ENCODE measurements around the gene CYSLTR1.
"Not testable (repeated sequence)": the region's sequence is repeated elsewhere in the genome, so short reads cannot be mapped to it uniquely, and the experiment has no call there.

CYSLTR1 gene, protein sequence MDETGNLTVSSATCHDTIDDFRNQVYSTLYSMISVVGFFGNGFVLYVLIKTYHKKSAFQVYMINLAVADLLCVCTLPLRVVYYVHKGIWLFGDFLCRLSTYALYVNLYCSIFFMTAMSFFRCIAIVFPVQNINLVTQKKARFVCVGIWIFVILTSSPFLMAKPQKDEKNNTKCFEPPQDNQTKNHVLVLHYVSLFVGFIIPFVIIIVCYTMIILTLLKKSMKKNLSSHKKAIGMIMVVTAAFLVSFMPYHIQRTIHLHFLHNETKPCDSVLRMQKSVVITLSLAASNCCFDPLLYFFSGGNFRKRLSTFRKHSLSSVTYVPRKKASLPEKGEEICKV

DNA sequence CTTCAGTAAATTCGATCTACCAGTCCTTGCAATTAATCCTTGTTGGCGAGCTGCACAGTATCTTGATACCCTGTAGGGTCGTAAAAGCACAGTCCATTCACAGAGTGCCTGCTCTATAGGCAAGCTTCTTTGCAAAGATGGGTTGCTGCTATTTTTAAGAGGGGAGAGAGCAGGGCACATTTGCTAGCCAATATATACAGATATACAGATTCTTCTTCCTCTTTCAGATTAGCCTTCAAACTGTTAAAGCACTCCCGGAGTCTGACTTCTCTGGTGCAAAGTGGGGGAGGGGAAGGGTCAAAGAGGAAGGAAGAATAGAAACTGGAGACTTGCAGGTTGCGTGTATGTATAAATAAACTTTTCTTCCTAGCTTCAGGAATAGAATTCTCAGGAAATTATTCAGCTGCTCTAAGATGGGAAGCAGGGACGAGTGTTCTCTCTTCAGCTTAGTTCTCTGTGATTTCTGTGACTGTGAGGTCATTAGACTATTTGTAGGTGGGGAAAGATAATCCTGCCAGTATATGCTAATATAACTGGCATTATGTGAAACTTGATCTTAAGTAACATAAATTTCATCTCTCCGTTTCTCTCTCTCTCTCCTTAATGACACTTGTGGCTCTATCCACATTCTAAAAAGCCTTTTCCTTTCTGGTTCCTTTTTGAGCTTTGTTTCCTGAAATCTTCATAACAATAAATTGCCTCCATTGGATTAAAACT is at the start of gene CYSLTR1:
Gene CYSLTR1 (minus strand): TSS at position 242 of the 717 bp plus-strand sequence. CDS start 53,865 bp downstream, outside the sequence.
- no peak for DNase-seq

DNA sequence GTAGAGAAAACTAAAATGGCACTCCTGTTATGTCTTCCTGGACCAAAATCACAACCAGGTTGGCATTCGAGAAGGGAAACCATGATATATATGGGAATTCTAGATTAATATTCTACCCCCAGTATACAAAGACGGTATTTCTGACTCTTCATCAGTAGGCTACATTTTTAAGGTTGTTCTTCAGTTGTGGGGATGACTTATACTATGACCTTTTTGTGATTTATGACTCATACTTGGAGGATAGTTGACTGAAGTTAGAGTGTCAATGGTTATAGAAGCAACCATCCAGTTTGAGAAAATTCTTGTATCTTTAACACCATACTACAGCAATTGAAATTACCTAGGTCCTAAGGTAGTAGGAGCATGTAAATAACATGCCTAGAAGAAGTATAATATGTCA is 49.8 kb upstream of the CYSLTR1 start:
- peak; percentile 22 for DNase-seq

DNA sequence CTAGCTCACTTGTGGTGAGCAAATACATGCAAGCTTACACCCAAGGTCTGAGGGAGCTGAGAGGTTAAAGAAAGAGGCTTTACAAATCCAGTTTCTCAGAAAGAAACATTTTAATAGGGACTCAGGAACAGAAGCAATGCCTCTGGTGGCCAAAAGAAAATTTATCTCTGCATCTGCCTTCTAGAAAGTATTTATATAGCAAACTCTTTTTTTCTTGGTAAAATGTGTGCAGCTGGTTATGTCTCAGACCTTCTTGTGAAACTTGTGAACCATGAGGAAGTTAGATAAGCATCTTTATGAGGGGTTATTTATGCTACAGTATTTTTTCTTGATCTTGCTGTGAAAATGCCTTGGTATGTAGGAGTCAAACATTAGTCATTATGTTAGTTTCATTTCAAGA is 48.5 kb upstream of the CYSLTR1 start:
- peak; percentile 64 for DNase-seq

DNA sequence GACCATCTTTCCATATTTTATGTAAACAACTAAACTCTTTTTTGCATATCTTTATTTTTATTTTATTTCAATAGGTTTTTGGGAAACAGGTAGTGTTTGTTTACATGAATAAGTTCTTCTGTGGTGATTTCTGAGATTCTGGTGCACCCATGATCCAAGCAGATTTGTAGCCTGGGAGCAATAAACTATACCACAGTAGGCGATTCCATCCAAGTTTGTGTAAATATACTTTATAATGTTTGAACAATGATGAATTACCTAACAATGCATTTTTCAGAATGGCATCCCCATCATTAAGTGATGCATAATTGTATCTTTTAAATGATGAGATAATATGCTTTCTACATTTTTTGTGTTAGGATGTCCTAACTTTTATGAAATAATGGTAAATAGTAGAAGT is 39.2 kb upstream of the CYSLTR1 start:
- no peak for DNase-seq

DNA sequence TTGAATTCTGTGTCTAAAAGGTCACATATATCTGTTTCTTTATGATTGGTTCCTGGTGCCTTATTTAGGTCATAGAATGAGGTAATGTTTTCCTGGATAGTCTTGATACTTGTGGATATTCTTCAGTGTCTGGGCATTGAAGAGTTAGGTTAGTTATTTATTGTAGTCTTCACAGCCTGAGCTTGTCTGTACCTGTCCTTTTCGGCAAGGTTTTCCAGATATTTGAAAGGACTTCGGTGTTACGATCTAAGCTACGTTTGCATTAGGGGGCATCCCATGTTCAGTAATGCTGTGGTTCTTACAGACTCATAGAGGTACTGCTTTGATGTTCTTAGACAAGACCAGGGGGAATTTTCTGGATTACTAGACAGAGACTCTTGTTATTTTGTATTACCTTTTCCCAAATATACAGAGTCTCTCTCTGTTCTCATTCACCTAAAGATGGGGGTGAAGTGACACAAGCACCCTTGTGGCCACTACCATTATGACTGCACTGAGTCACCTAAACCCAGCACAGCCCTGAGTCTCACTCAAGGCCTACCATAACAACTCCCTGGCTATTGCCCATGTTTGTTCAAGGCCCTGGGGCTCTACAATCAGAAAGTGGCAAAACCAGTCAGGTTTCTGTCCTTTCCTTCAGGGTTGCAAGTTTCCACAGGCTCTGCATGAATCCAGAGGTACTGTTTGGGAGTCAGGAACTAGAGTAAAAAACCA is 30.1 kb upstream of the CYSLTR1 start:
- no peak for DNase-seq

GRCh38 chrX:78333521-78333920 is 6.1 kb upstream of the CYSLTR1 start:
- peak; percentile 9 for DNase-seq

- peak; percentile 5 for DNase-seq
Observed at GRCh38 chrX:78331708-78332107, 4.3 kb upstream of the CYSLTR1 start.

GRCh38 chrX:78330540-78330939 is 3.1 kb upstream of the CYSLTR1 start:
- peak; percentile 42 for DNase-seq

DNA sequence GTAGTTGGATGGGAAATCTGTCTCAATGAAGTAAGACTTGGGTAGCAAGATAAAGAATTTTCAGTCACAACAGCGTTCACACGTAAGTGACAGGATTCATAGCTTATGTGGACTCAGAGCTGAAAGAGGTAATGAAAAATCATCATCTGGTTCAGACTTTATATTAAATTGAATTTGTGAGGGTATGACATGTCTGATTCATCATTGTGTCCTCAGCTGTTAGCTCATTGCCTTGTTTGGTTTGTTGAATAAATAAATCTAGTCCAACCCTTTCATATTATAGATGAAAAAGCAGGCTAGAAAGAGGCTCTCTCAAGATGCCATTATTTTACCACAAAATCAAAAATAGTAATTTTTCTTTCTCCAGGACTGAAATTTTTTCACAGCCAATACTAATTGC is 2.7 kb upstream of the CYSLTR1 start:
- DNase-seq: no peak

- peak; percentile 2 for DNase-seq
Observed at GRCh38 chrX:78329486-78329885, 2.1 kb upstream of the CYSLTR1 start.

- no peak for DNase-seq
Observed at GRCh38 chrX:78326401-78326800, 1.0 kb downstream of the CYSLTR1 start.

DNA sequence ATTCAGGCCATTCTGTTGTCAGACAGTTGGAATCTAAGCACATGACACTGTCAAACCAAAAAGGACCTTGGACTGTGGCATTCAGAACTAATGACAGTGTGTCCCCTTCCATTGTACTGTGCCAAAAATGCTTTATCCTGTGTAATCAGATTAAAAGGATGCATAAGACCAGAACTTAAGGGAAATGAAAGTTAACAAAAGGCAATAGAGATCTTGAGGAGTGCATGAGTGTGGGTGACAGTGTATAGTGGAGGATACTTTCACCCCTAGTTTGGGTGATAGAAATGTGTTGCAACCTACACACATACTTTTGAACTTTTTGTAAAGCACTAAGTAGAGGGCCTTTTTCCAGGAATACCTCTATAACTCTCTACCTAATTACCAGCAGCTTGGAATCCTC is 4.5 kb downstream of the CYSLTR1 start:
- DNase-seq: no peak

- peak; percentile 54 for DNase-seq
Observed at GRCh38 chrX:78321809-78322208, 5.6 kb downstream of the CYSLTR1 start.

GRCh38 chrX:78316265-78316664 is 11.1 kb downstream of the CYSLTR1 start:
- no peak for DNase-seq

DNA sequence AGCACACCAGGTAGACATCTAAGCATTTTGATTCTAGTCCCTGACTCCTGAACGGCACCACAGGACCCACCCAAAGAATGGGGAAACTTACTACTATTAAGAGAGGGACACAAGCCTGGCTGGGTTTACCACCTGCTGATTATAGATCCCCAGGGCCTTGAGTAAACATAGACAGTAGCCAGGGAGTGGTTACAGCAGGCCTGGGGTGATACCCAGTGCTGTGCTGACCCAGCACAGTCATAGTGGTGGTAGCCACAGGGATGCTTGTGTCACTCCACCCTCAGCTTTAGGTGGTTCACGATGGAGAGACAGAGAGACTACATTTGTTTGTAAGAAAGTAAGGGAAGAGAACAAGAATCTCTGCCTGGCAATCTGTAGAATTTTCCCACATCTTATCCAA is 11.7 kb downstream of the CYSLTR1 start:
- no peak for DNase-seq

DNA sequence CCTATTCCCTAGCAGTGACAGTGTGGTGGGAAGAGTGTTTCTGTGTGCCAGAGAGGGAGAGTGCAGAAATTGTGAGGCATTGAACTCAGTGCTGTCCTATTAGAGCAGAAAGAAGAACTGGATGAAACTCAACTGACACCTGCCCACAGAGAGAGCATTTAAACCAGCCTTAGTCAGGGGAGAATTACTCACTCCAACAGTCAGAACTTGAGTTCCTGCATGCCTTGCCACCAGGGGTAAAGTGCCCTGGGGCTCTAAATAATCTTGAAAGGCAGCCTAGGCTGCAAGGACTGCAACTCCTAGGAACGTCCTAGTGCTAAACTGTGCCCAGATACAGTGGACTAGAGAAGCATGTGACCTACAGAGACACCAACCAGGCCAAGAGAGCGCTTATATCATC is 12.8 kb downstream of the CYSLTR1 start:
- DNase-seq: peak; percentile 35

DNA sequence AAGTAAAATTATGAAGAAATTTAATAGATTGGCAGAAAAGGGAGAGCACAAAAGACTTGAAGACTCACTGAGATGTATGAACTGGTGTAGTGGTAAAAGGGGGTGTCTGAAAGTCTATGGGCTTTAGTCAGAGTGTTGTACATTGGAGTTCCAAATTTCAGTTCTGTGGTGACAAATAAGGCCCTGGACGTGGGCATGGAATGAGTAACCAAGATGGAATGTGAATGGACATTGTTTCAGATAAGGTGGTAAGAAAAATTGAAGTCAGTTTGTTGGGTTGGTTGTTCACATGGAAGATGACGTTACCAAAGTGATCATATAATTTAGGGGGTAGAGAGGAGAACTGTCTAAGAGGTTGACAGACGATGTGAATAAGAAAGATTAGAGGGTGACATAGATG is 13.9 kb downstream of the CYSLTR1 start:
- DNase-seq: no peak

DNA sequence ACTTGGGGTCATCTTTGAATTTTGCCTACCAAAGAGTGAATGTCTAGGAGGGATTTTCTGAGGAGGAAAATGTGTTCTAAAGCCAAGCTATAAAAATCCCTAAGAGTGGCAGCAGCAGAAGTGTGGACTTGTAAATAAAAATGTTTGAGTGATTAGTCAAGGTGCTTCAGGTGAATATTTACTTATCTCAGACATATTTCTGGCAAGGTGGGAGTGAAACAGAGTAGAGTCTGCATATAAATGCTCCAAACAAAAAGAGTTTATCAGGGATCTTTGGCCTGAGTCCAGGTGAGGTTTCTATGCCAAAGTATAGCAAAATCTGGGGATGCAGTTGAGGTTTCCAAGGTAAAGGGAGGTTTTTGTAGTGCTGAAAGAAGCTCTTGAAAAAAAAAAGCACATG is 19.7 kb downstream of the CYSLTR1 start:
- DNase-seq: no peak

- DNase-seq: no peak
Observed at GRCh38 chrX:78303086-78303485, 24.3 kb downstream of the CYSLTR1 start.

- not testable (repeated sequence) for DNase-seq
Observed at GRCh38 chrX:78300933-78301332, 26.5 kb downstream of the CYSLTR1 start.

- no peak for DNase-seq
Observed at GRCh38 chrX:78283511-78283910, 43.9 kb downstream of the CYSLTR1 start.

DNA sequence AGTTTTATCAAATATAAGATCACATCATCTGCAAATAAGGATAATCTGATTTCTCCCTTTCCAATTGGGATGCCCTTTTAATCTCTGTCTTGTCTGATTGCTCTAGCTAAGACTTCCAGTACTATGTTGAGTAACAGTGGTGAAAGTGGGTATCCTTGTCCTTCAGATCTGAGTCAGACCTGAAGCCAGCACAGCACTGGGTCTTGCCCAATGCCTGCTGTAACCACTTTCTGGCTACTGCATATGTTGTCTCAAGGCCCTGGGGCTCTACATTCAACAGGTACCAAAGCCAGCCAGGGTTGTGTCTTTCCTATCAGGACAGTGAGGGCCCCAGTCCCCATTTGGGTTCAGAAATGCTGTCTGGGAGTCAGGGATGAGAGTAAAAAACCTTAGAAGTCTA is 90.3 kb downstream of the CYSLTR1 start:
- DNase-seq: peak; percentile 26

DNA sequence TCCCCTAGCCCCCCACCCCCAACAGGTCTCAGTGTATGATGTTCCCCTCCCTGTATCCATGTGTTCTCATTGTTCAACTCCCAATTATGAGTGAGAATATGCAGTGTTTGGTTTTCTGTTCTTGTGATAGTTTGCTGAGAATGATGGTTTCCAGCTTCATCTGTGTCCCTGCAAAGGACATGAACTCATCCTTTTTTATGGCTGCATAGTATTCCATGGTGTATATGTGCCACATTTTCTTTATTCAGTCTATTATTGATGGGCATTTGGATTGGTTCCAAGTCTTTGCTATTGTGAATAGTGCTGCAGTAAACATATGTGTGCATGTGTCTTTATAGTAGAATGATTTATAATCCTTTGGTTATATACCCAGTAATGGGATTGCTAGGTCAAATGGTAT is 101.4 kb downstream of the CYSLTR1 start:
- DNase-seq: not testable (repeated sequence)
